ENCODE results near the gene TNKS1BP1.

DNA sequence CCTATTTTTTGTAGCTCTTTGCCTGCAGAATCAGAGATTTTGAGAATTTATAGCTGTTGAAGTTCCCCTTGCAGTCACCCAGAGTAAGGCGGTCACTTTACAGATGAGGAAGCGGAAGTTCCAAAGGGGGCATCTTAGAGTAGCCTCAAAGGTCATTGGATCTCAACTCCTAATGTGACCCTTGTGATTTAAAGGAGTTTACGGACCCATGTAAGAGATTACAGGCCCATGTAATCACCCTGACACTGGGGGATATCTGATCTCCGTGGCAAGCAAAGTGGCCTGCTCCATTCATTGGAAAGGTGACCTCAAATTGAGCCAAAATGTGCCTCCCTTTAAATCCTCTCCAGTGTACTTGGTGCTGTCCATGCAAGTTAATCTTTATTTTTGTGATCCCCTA is 29.1 kb upstream of the TNKS1BP1 start:
- TF ChIP-seq BHLHE40 (IDR thresholded peaks at IDR 0.05; ENCODE audit: borderline replicate concordance) (no peak), TARDBP (IDR thresholded peaks at IDR 0.05) (no peak), SP1 (IDR thresholded peaks at IDR 0.05) (no peak), SUZ12 (IDR thresholded peaks at IDR 0.05) (no peak), FOXK2 (IDR thresholded peaks at IDR 0.05) (no peak), LEF1 (IDR thresholded peaks at IDR 0.05; ENCODE audit: borderline replicate concordance) (no peak), ELF4 (IDR thresholded peaks at IDR 0.05) (no peak), PKNOX1 (IDR thresholded peaks at IDR 0.05) (no peak)
